Prostate gland (tissue), 2 donors: ENCODE measurements around the gene MCC. TPM values are rescaled to one million over a fixed set of nuclear protein-coding genes. Genes with fewer than 3 reads are reported as not detected.

Experiments
- DNase-seq: peaks from one replicate; pipeline ENCODE4 v3.0.0-alpha.2; 2019; ENCODE audit warnings: low spot score
- H3K27ac ChIP-seq, 2 donors: fragments of 200-600 bp; sonication (generic); 2 replicates each; pipeline ENCODE4 v1.5.1; 2017 to 2019
- H3K27me3 ChIP-seq: fragments of 200-600 bp; sonication (generic); replicated peaks from 2 replicates; pipeline ENCODE4 v1.5.1; 2019; ENCODE audit not compliant: insufficient read depth
- H3K36me3 ChIP-seq, 2 donors: fragments of 200-600 bp; sonication (generic); 1 replicate in 1 of 2; 2 replicates in 1 of 2; pipeline versions ENCODE4 v1.5.1 to v1.8.1; 2017 to 2019
- H3K4me1 ChIP-seq: fragments of 200-600 bp; sonication (generic); replicated peaks from 2 replicates; pipeline ENCODE4 v1.5.1; 2019
- H3K4me3 ChIP-seq, 2 donors: fragments of 200-600 bp; sonication (generic); 2 replicates each; pipeline ENCODE4 v1.5.1; 2017 to 2019
- H3K9me3 ChIP-seq: fragments of 200-600 bp; sonication (generic); 2 replicates; pipeline ENCODE4 v1.5.1; 2017
- CTCF ChIP-seq, 4 experiments: fragments of 200-600 bp in 2 of 4; fragments of 450-650 bp in 2 of 4; sonication (generic) in 2 of 4; IDR thresholded peaks; 1 replicate in 3 of 4; 2 replicates in 1 of 4; pipeline ENCODE4 v1.5.1; 2016 to 2019; ENCODE audit warnings: antibody characterized with exemption in 4 of 4, mild to moderate bottlenecking in 2 of 4, moderate library complexity in 2 of 4
- POLR2A ChIP-seq: fragments of 450-650 bp; IDR thresholded peaks from one replicate; pipeline ENCODE4 v1.6.1; 2016; ENCODE audit warnings: antibody characterized with exemption, mild to moderate bottlenecking
- POLR2AphosphoS5 ChIP-seq: sonication (generic); formaldehyde crosslinking; IDR thresholded peaks from one replicate; pipeline ENCODE4 v1.6.1; 2017; ENCODE audit warnings: antibody characterized with exemption
- WGBS: methylation state at CpG from one replicate; pipeline ENCODE4 v1.1.5; 2018; 5-methylcytosine and 5-hydroxymethylcytosine counted together
- intact Hi-C: fragments of 100-400 bp; cut with DNase I; formaldehyde crosslinking; loops from one replicate; pipeline ENCODE4 v1.14.2; 2022
- total RNA-seq, 2 donors: library from RNA; depleted of rRNA; stranded (reverse); fragments of >200 nt; gene quantifications; one replicate each; pipeline ENCODE4 v1.1.0, GENCODE V29; 2016

Gene MCC
- total RNA-seq, 2 donors from 2014 or later, result 41.5 to 54.1 TPM

DNA sequence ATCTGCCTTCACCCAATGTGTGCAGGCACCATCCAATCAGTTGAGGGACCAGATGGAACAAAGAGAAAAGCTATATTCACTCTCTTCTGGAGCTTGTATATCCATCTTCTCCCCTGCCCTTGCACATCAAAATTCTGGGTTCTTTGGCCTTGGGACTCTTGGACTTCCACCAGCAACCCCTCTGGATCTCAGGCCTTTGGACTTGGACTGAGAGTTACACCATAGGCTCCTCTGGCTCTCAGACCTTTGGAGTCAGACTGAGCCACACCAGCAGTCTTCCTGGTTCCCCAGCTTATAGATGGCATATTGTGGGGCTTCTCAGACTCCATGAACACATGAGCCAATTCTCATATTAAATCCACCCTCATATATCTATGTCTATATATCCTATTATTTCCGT, 126.6 kb downstream of the MCC start:
- no peaks in the 10 kb centered on the region for H3K9me3 ChIP-seq
- no peak for DNase-seq
- H3K4me1 ChIP-seq, result no peaks in the 10 kb centered on the region
- H3K27ac ChIP-seq, result no peak overlapping the region
- H3K36me3 ChIP-seq, result no peaks in the 10 kb centered on the region
- intact Hi-C loops, result no loop called here
- H3K4me3 ChIP-seq, result no peak overlapping the region
- WGBS, result 94% methylated on average over 1 of the region's 1 CpG
- no peaks in the 10 kb centered on the region for H3K27me3 ChIP-seq
- TF ChIP-seq POLR2AphosphoS5, result no peak
- no peak for TF ChIP-seq POLR2A
- no peak for TF ChIP-seq CTCF (IDR thresholded peaks at IDR 0.05)

GRCh38 chr5:113359419-113359818, 128.8 kb downstream of the MCC start:
- no peak overlapping the region for H3K27ac ChIP-seq
- H3K4me1 ChIP-seq, result no peaks in the 10 kb centered on the region
- no peak for DNase-seq
- H3K27me3 ChIP-seq, result no peaks in the 10 kb centered on the region
- no peaks in the 10 kb centered on the region for H3K9me3 ChIP-seq
- intact Hi-C loops, result no loop called here
- no peak overlapping the region for H3K4me3 ChIP-seq
- no peak for TF ChIP-seq CTCF (IDR thresholded peaks at IDR 0.05)
- TF ChIP-seq POLR2A, result no peak
- no peak for TF ChIP-seq POLR2AphosphoS5
- H3K36me3 ChIP-seq, result no peaks in the 10 kb centered on the region

DNA sequence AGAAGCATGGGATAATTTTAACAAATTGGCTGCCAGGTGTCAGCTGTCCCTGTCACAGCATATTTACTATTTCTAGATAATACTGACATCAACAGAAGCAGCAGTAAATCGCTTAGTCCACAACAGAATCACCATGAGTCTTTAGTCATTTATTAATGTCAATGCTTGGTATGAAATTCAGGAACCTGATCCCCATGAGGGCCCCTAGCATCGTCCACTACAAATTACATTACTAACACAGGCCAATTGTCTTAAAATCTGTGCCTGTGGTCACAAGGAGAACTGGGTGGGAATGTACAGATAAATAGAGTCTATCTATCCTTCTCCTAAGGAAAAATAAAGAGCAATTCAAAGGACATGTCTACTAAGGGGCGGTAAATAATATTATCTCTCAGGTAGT, 129.6 kb downstream of the MCC start:
- H3K4me3 ChIP-seq, result no peak overlapping the region
- H3K27me3 ChIP-seq, result no peaks in the 10 kb centered on the region
- DNase-seq, result no peak
- 83% methylated on average over 3 of the region's 3 CpGs for WGBS
- H3K27ac ChIP-seq, result no peak overlapping the region
- TF ChIP-seq POLR2AphosphoS5 (no peak), CTCF (IDR thresholded peaks at IDR 0.05) (no peak), POLR2A (no peak)
- intact Hi-C loops, result no loop called here
- no peaks in the 10 kb centered on the region for H3K9me3 ChIP-seq
- H3K4me1 ChIP-seq, result no peaks in the 10 kb centered on the region
- no peaks in the 10 kb centered on the region for H3K36me3 ChIP-seq

GRCh38 chr5:113357696-113358476, 130.4 kb downstream of the MCC start:
- Histone ChIP-seq H3K36me3 (no peaks in the 10 kb centered on the region), H3K27me3 (no peaks in the 10 kb centered on the region), H3K27ac (no peak overlapping the region), H3K4me1 (no peaks in the 10 kb centered on the region), H3K9me3 (no peaks in the 10 kb centered on the region), H3K4me3 (no peak overlapping the region)
- WGBS, result 78% methylated on average over 3 of the region's 3 CpGs
- TF ChIP-seq POLR2AphosphoS5, result no peak
- no peak for TF ChIP-seq CTCF (IDR thresholded peaks at IDR 0.05)
- no peak for TF ChIP-seq POLR2A
- DNase-seq, result no peak
- intact Hi-C loops, result no loop called here

DNA sequence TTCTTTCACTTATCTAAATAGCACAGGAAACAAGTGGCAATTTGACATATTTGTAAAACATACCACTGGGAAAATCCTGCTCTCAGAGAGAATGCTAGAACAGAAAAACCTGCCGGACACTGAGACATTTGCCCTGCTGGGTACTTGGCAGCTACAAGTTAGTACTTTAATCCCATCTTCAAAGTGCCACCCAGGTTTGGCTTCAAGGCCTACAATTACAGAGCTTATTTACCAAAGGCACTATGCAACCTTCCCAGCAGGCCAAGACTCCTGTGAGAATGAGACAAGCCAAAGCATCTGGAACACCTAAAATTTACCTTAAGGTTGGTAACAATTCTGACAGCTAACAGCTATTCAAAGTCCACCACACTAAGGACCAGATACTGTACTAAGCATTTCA, 131.8 kb downstream of the MCC start:
- H3K4me3 ChIP-seq, result no peak overlapping the region
- 57% methylated on average over 1 of the region's 1 CpG for WGBS
- H3K9me3 ChIP-seq, result no peaks in the 10 kb centered on the region
- no peak overlapping the region for H3K27ac ChIP-seq
- TF ChIP-seq CTCF (IDR thresholded peaks at IDR 0.05) (no peak), POLR2A (no peak), POLR2AphosphoS5 (no peak)
- no peaks in the 10 kb centered on the region for H3K4me1 ChIP-seq
- H3K27me3 ChIP-seq, result no peaks in the 10 kb centered on the region
- no peak for DNase-seq
- no peaks in the 10 kb centered on the region for H3K36me3 ChIP-seq
- intact Hi-C loops, result no loop called here
